ENCODE measurements around the gene HERPUD2. TPM values are rescaled to one million over a fixed set of nuclear protein-coding genes. Genes with fewer than 3 reads are reported as not detected.
"Not testable (repeated sequence)": the region's sequence is repeated elsewhere in the genome, so short reads cannot be mapped to it uniquely, and the experiment has no call there.

HERPUD2 gene
- total RNA-seq, 2 donors from 2014 or later, result 24.3 to 59.2 TPM

- no peak for ATAC-seq (ENCODE audit: insufficient number of reproducible peaks, low FRiP score, low read depth)
- H3K27me3 ChIP-seq (replicated peaks; ENCODE audit: insufficient read depth), result no peaks in the 10 kb centered on the region
- H3K9me3 ChIP-seq, result no peaks in the 10 kb centered on the region
- TF ChIP-seq CTCF (IDR thresholded peaks at IDR 0.05), result no peak
- no peak overlapping the region for H3K27ac ChIP-seq
- no peak for DNase-seq (ENCODE audit: low spot score)
- H3K4me3 ChIP-seq, result no peak overlapping the region
- H3K4me1 ChIP-seq (ENCODE audit: control insufficient read depth in 1 of 2, low read depth in 2 of 2), result no peaks in the 10 kb centered on the region
- no peaks in the 10 kb centered on the region for H3K36me3 ChIP-seq
These were observed 95.9 kb downstream of the HERPUD2 start for GRCh38 chr7:35599061-35599460.

GRCh38 chr7:35596061-35596460 is 98.9 kb downstream of the HERPUD2 start:
- H3K4me1 ChIP-seq (ENCODE audit: control insufficient read depth in 1 of 2, low read depth in 2 of 2), result no peaks in the 10 kb centered on the region
- no peaks in the 10 kb centered on the region for H3K27me3 ChIP-seq (replicated peaks; ENCODE audit: insufficient read depth)
- no peaks in the 10 kb centered on the region for H3K36me3 ChIP-seq
- H3K4me3 ChIP-seq, result no peak overlapping the region
- no peaks in the 10 kb centered on the region for H3K9me3 ChIP-seq
- no peak overlapping the region for H3K27ac ChIP-seq
- DNase-seq (ENCODE audit: low spot score), result no peak
- TF ChIP-seq CTCF (IDR thresholded peaks at IDR 0.05), result no peak
- ATAC-seq (ENCODE audit: insufficient number of reproducible peaks, low FRiP score, low read depth), result no peak

- Histone ChIP-seq H3K27ac (no peak overlapping the region), H3K4me3 (no peak overlapping the region), H3K27me3 (replicated peaks; ENCODE audit: insufficient read depth) (no peaks in the 10 kb centered on the region), H3K36me3 (no peaks in the 10 kb centered on the region), H3K4me1 (ENCODE audit: control insufficient read depth in 1 of 2, low read depth in 2 of 2) (no peaks in the 10 kb centered on the region), H3K9me3 (no peaks in the 10 kb centered on the region)
- DNase-seq (ENCODE audit: low spot score), result no peak
- ATAC-seq (ENCODE audit: insufficient number of reproducible peaks, low FRiP score, low read depth), result no peak
- no peak for TF ChIP-seq CTCF (IDR thresholded peaks at IDR 0.05)
These were observed 101.0 kb downstream of the HERPUD2 start for GRCh38 chr7:35593899-35594298.

- no peaks in the 10 kb centered on the region for H3K9me3 ChIP-seq
- no peaks in the 10 kb centered on the region for H3K4me1 ChIP-seq (ENCODE audit: control insufficient read depth in 1 of 2, low read depth in 2 of 2)
- ATAC-seq (ENCODE audit: insufficient number of reproducible peaks, low FRiP score, low read depth) (no peak), DNase-seq (ENCODE audit: low spot score) (no peak)
- H3K27me3 ChIP-seq (replicated peaks; ENCODE audit: insufficient read depth), result no peaks in the 10 kb centered on the region
- H3K4me3 ChIP-seq, result no peak overlapping the region
- no peak overlapping the region for H3K27ac ChIP-seq
- no peak for TF ChIP-seq CTCF (IDR thresholded peaks at IDR 0.05)
- no peaks in the 10 kb centered on the region for H3K36me3 ChIP-seq
These were observed 106.3 kb downstream of the HERPUD2 start for GRCh38 chr7:35588647-35589046.

GRCh38 chr7:35584990-35585389 is 109.9 kb downstream of the HERPUD2 start:
- Histone ChIP-seq H3K4me3 (no peak overlapping the region), H3K4me1 (ENCODE audit: control insufficient read depth in 1 of 2, low read depth in 2 of 2) (no peaks in the 10 kb centered on the region), H3K9me3 (no peaks in the 10 kb centered on the region), H3K36me3 (no peaks in the 10 kb centered on the region), H3K27me3 (replicated peaks; ENCODE audit: insufficient read depth) (no peaks in the 10 kb centered on the region), H3K27ac (no peak overlapping the region)
- ATAC-seq (ENCODE audit: insufficient number of reproducible peaks, low FRiP score, low read depth) (no peak), DNase-seq (ENCODE audit: low spot score) (no peak)
- TF ChIP-seq CTCF (IDR thresholded peaks at IDR 0.05), result no peak

- DNase-seq (ENCODE audit: low spot score); H3K4me3 ChIP-seq; H3K27ac ChIP-seq; H3K36me3 ChIP-seq; H3K27me3 ChIP-seq (replicated peaks; ENCODE audit: insufficient read depth); ATAC-seq (ENCODE audit: insufficient number of reproducible peaks, low FRiP score, low read depth); H3K9me3 ChIP-seq; H3K4me1 ChIP-seq (ENCODE audit: control insufficient read depth in 1 of 2, low read depth in 2 of 2): not testable (repeated sequence)
These were observed 110.4 kb downstream of the HERPUD2 start for GRCh38 chr7:35584533-35584932.

Measured in thoracic aorta (tissue), 2 donors.